SK-N-SH (cell line): Measurements from ENCODE around the gene A1BG.

Experiments
- CTCF ChIP-seq: fragments of 200-600 bp; sonication (generic); IDR thresholded peaks from 2 replicates; pipeline ENCODE4 v1.6.1; 2017; ENCODE audit warnings: antibody characterized with exemption, mild to moderate bottlenecking, moderate library complexity
- EP300 ChIP-seq, 2 experiments: IDR thresholded peaks; 2 replicates each; pipeline versions ENCODE4 v1.4.0 to v1.6.1; 2012; ENCODE audit warnings: borderline replicate concordance in 1 of 2, low read depth in 1 of 2, low read length in 1 of 2
- GABPA ChIP-seq: IDR thresholded peaks from 2 replicates; pipeline ENCODE4 v1.4.0; 2012; ENCODE audit warnings: low read depth, mild to moderate bottlenecking
- JUND ChIP-seq: IDR thresholded peaks from 2 replicates; pipeline ENCODE4 v1.4.0; 2012
- MAX ChIP-seq: IDR thresholded peaks from 2 replicates; pipeline ENCODE4 v1.4.0; 2012; ENCODE audit warnings: low read depth
- MXI1 ChIP-seq: IDR thresholded peaks from 2 replicates; pipeline ENCODE4 v1.6.1; 2012; ENCODE audit warnings: mild to moderate bottlenecking, low read depth, low read length, improper control_type of control experiment
- POLR2AphosphoS5 ChIP-seq: IDR thresholded peaks from 2 replicates; pipeline ENCODE4 v1.6.1; 2012; ENCODE audit warnings: low read depth, low read length
- RCOR1 ChIP-seq: fragments of 150-350 bp; IDR thresholded peaks from 2 replicates; pipeline ENCODE4 v1.6.1; 2017; ENCODE audit warnings: antibody characterized with exemption, low read length
- REST ChIP-seq: IDR thresholded peaks from 2 replicates; pipeline ENCODE4 v1.6.1; 2012; ENCODE audit warnings: mild to moderate bottlenecking, low read depth, low read length, moderate library complexity
- SIN3A ChIP-seq: IDR thresholded peaks from 2 replicates; pipeline ENCODE4 v1.6.1; 2012; ENCODE audit warnings: low read depth, mild to moderate bottlenecking, low read length, moderate library complexity, borderline replicate concordance
- SMC3 ChIP-seq: IDR thresholded peaks from 2 replicates; pipeline ENCODE4 v1.6.1; 2012; ENCODE audit warnings: low read depth, low read length, improper control_type of control experiment
- TAF1 ChIP-seq: IDR thresholded peaks from 2 replicates; pipeline ENCODE4 v1.6.1; 2012; ENCODE audit warnings: low read depth, mild to moderate bottlenecking, low read length, moderate library complexity, borderline replicate concordance
- TF ChIP-seq, protein P1 (sequence below): fragments of 150-350 bp; IDR thresholded peaks from 2 replicates; pipeline ENCODE4 v1.6.1; 2017; ENCODE audit warnings: antibody characterized with exemption, low read length, low read depth, borderline replicate concordance

DNA sequence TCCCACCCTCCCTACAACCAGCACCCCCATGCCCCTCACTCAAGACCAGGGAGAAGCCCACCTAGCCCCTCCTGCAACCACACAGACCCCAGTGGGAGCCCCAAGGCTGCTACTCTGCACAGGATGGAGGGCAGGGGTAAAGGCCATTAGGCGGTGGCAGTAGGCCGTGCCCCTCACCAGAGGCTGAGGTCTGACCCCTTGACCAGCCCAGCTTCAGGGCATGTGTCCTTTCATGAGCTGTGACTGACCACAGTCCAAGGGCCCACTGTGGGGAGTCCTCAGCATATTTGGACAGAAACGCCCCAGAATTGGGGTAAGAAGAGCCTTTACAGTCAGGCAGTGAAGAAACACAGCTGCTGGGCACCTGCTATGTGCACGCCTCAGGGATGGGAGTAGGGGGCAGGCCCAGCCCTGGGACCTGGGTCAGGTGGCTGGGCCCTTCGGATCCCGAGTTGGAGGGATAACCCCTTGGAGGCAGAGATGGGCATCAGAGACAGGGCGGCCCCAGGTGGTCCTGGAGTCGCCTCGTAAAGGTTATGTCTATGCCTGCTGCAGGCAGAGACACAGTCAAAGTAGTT, 32.1 kb upstream of the A1BG start:
- no peak for TF ChIP-seq JUND
- TF ChIP-seq POLR2AphosphoS5, result no peak
- no peak for TF ChIP-seq REST
- TF ChIP-seq CTCF, result no peak
- TF ChIP-seq MAX, result no peak
- TF ChIP-seq GABPA, result no peak
- TF ChIP-seq, protein P1, sequence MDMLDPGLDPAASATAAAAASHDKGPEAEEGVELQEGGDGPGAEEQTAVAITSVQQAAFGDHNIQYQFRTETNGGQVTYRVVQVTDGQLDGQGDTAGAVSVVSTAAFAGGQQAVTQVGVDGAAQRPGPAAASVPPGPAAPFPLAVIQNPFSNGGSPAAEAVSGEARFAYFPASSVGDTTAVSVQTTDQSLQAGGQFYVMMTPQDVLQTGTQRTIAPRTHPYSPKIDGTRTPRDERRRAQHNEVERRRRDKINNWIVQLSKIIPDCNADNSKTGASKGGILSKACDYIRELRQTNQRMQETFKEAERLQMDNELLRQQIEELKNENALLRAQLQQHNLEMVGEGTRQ, result no peak
- no peak for TF ChIP-seq EP300 (IDR thresholded peaks at IDR 0.05; ENCODE audit: borderline replicate concordance in 1 of 2, low read depth in 1 of 2, low read length in 1 of 2)
- TF ChIP-seq RCOR1, result no peak
- no peak for TF ChIP-seq SIN3A
- no peak for TF ChIP-seq TAF1
- no peak for TF ChIP-seq SMC3
- TF ChIP-seq MXI1, result no peak
